ENCODE data around the gene ZDHHC8. TPM values are rescaled to one million over a fixed set of nuclear protein-coding genes. Genes with fewer than 3 reads are reported as not detected.

Gene ZDHHC8
- total and polyA plus RNA-seq, 10 of the 15 experiments (the other 5 are each of a cell fraction or from before 2014, with no cell fraction given) = 0.03 to 46.3 (median 5.3) TPM

- 81% methylated on average over 14 of the region's 17 CpGs for WGBS (ENCODE audit: insufficient coverage, insufficient replicate concordance, low lambda C conversion rate, missing lambda C conversion rate)
- RAD21 ChIA-PET (ENCODE audit: unreplicated experiment) = no interaction called here
- no peaks in the 10 kb centered on the region; the same call in 1 of the 2 replicates for H3K4me1 ChIP-seq (ENCODE audit: control insufficient read depth, insufficient read depth, low read length)
- no peaks in the 10 kb centered on the region for H3K27me3 ChIP-seq (replicated peaks in 1 of 2; ENCODE audit: control insufficient read depth in 2 of 2, insufficient read depth in 2 of 2, low read length in 1 of 2)
- H3K4me2 ChIP-seq (ENCODE audit: control insufficient read depth, insufficient read depth) = no peak overlapping the region
- intact Hi-C loops (cut with micrococcal nuclease; ENCODE audit: unreplicated experiment) = no loop called here
- H3K4me3 ChIP-seq = no peak overlapping the region
- no peak for DNase-seq (ENCODE audit: low read depth, low spot score)
- SMC1A ChIA-PET (ENCODE audit: uncharacterized antibody, unreplicated experiment) = no interaction called here
- no TSS peak for BruUV-seq (replicated peaks)
- POLR2A ChIA-PET = no interaction called here
- no peak overlapping the region for H2AFZ ChIP-seq (ENCODE audit: control insufficient read depth, low read depth, low read length)
- H3K27ac ChIP-seq (ENCODE audit: control insufficient read depth, insufficient read depth) = no peak overlapping the region
- H3K36me3 ChIP-seq (ENCODE audit: control insufficient read depth in 2 of 2, insufficient read depth in 2 of 2, low read length in 1 of 2) = no peaks in the 10 kb centered on the region; a peak in 1 of 4 replicates
- no peak overlapping the region for H3K9ac ChIP-seq (ENCODE audit: control insufficient read depth, insufficient read depth, low read length)
- TF ChIP-seq EZH2 (IDR thresholded peaks at IDR 0.05; ENCODE audit: borderline replicate concordance, control insufficient read depth, low read depth, low read length) (no peak), E2F4 (IDR thresholded peaks at IDR 0.05; ENCODE audit: low read depth, low read length) (no peak), BCL11A (IDR thresholded peaks at IDR 0.05; ENCODE audit: low read depth, low read length) (no peak), RAD51 (IDR thresholded peaks at IDR 0.05) (no peak), CEBPB (IDR thresholded peaks at IDR 0.05; ENCODE audit: borderline replicate concordance in 1 of 2, low read depth in 2 of 2, low read length in 2 of 2) (no peak), SREBF2 (IDR thresholded peaks at IDR 0.05; ENCODE audit: low read length) (no peak), CREM (IDR thresholded peaks at IDR 0.05; ENCODE audit: low read depth) (no peak)
- CTCF ChIA-PET = no interaction called here
- H3K79me2 ChIP-seq (ENCODE audit: control insufficient read depth, insufficient read depth, low read length) = no peaks in the 10 kb centered on the region
- H4K20me1 ChIP-seq (ENCODE audit: control insufficient read depth, insufficient read depth) = no peaks in the 10 kb centered on the region
- FAIRE-seq = no peak
- no peaks in the 10 kb centered on the region for H3K9me3 ChIP-seq (replicated peaks; ENCODE audit: control insufficient read depth, insufficient read depth, low read length)
- ATAC-seq = no peak
- in situ Hi-C loops (cut with MboI) = no loop called here
These were observed 8.9 kb downstream of the ZDHHC8 start for GRCh38 chr22:20140521-20140964.

Data from GM12878 (cell line).